Skeletal muscle tissue (tissue), 4 donors: ENCODE data around the gene CUTC. TPM values are rescaled to one million over a fixed set of nuclear protein-coding genes. Genes with fewer than 3 reads are reported as not detected.
"Not testable (repeated sequence)": the region's sequence is repeated elsewhere in the genome, so short reads cannot be mapped to it uniquely, and the experiment has no call there.

Source experiments
- H3K27ac ChIP-seq: one replicate; pipeline ENCODE4 v1.7.0; 2013; ENCODE audit warnings: mild to moderate bottlenecking, low read depth, low read length, inconsistent platforms
- H3K27me3 ChIP-seq, 3 donors: one replicate each; pipeline ENCODE4 v1.7.0; 2013; ENCODE audit warnings: low read length in 3 of 3; ENCODE audit not compliant: control insufficient read depth in 3 of 3, insufficient read depth in 3 of 3
- H3K36me3 ChIP-seq, 3 donors: one replicate each; pipeline ENCODE4 v1.7.0; 2013; ENCODE audit warnings: low read length in 3 of 3; ENCODE audit not compliant: control insufficient read depth in 3 of 3, insufficient read depth in 3 of 3
- H3K4me1 ChIP-seq, 3 donors: one replicate each; pipeline ENCODE4 v1.7.0; 2013; ENCODE audit warnings: low read length in 3 of 3, mild to moderate bottlenecking in 3 of 3; ENCODE audit not compliant: control insufficient read depth in 3 of 3, insufficient read depth in 3 of 3
- H3K4me3 ChIP-seq, 3 donors: one replicate each; pipeline ENCODE4 v1.7.0; 2013; ENCODE audit warnings: low read length in 3 of 3
- H3K9ac ChIP-seq, 3 donors: one replicate each; pipeline ENCODE4 v1.7.0; 2013; ENCODE audit warnings: low read length in 3 of 3, mild to moderate bottlenecking in 3 of 3, moderate library complexity in 2 of 3, low read depth in 1 of 3
- H3K9me3 ChIP-seq, 3 donors: one replicate each; pipeline ENCODE4 v1.7.0; 2013; ENCODE audit warnings: low read length in 3 of 3; ENCODE audit not compliant: control insufficient read depth in 3 of 3
- total RNA-seq: library from RNA; depleted of rRNA; stranded (reverse); fragments of >200 nt; gene quantifications from one replicate; pipeline ENCODE4 v1.2.3, GENCODE V29; 2014
- donor health status: Osteomylitis.

CUTC gene
- total RNA-seq, 1 donor from 2014 or later = 19.3 TPM

DNA sequence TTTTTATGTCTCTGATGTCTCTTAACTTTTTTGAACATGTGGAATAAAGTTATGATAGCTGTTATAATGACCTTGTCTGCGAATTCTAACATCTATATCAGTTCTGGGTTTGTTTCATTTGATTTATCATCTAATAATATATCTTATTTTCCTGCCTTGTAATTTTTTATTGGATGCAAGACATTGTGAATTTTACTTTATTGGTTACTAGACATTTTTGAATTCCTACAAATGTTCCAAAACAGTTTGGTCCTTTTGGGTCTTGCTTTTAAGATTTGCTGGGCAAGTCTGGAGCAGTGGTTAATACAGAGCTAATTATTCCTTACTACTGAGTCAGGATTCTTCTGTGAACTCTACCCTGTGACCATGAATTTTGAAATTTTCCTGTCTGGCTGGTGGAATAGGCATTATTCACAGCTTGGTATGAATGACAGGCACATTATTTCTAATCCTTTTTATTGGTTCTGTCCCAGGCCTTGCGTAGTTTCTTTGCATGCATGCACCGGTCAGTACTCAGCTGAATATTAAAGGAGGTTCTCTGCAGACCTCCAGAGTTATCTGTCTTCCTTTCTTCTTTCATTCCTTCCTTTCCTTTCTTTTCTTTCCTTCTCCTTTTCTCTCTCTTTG is 9.0 kb downstream of the CUTC start:
- Histone ChIP-seq H3K36me3 (peaks cover 41 to 61% (median 46%) of the 10 kb centered on the region in 3 donors), H3K27ac (peak overlapping the region; percentile 88), H3K27me3 (no peaks in the 10 kb centered on the region), H3K9me3 (peaks cover 0 to 2% (median 0%) of the 10 kb centered on the region in 3 donors), H3K4me3 (peak overlapping the region in 2 of 3 donors; percentile 4 to 21), H3K4me1 (peaks cover 28 to 35% (median 30%) of the 10 kb centered on the region in 3 donors), H3K9ac (peak overlapping the region in 2 of 3 donors; percentile 25)

DNA sequence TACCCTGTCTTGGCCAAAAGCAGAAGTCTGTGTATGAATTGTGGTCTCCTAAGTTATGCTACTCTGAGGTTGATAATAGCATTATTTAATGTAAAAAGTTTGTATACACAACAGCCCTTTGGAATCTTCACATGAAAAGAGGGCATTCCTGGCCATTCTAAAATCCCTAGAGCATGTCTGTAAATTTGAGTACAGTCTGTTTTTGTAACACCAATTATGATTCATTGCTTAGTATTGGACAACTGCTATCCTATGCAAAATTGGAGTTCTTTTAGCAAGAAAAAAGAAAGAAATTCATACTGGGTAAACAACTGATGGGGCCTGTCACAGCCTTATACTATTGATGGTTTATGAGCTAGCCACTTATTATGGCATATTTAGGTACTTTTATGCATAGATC is 10.2 kb downstream of the CUTC start:
- peaks cover 0 to 2% (median 0%) of the 10 kb centered on the region in 3 donors for H3K9me3 ChIP-seq
- H3K9ac ChIP-seq = peak overlapping the region in 1 of 3 donors; percentile 25
- H3K27ac ChIP-seq = peak overlapping the region; percentile 88
- H3K36me3 ChIP-seq = peaks cover 43 to 64% (median 53%) of the 10 kb centered on the region in 3 donors
- H3K27me3 ChIP-seq = no peaks in the 10 kb centered on the region
- H3K4me1 ChIP-seq = peaks cover 31 to 40% (median 31%) of the 10 kb centered on the region in 3 donors
- H3K4me3 ChIP-seq = peak overlapping the region in 1 of 3 donors; percentile 38

DNA sequence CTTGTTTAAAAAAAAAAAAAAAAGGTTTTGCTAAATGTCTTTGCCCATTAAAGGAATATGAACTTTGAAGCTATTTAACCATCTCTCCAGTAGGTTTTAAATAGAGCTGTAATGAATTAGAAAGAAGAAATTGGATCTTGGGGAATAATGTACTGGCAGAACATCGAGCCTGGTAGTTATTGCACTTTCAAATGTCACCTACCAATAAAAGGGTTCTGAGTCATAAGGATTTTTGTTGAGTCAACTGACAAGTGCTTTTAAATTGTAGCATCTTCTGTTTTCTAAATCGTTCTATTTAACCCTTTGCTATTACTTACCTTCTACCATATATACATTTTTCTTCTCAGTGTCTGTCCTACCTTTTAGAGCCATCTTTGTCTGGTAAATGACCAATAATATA is 10.7 kb downstream of the CUTC start:
- Histone ChIP-seq H3K9me3 (peaks cover 0 to 2% (median 0%) of the 10 kb centered on the region in 3 donors), H3K4me1 (peaks cover 31 to 43% (median 31%) of the 10 kb centered on the region in 3 donors), H3K4me3 (peak overlapping the region in 2 of 3 donors; percentile 24 to 38), H3K27me3 (no peaks in the 10 kb centered on the region), H3K27ac (peak overlapping the region; percentile 88), H3K36me3 (peaks cover 43 to 62% (median 52%) of the 10 kb centered on the region in 3 donors), H3K9ac (peak overlapping the region; percentile 0 to 10 (median 2))

DNA sequence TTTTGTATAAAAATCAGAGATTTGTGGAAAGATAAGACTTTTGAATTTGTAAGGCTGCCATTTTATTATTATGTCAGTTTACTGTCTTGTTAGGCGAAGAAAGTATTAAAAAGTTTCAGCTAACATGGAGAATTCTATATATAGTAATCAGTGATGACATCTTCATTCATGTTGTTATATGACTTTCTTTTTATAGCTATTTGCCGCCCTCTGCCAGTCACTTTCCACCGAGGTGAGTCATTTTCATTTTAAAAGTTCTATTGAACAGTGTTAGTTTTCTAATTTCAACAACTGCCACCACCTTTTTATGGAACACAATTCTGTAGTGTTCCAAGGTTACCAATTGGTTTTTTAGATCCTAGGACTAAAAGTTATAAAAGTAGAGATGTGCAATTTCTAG is 11.8 kb downstream of the CUTC start:
- peak overlapping the region in 1 of 3 donors; percentile 3 for H3K4me3 ChIP-seq
- peaks cover 44 to 64% (median 53%) of the 10 kb centered on the region in 3 donors for H3K36me3 ChIP-seq
- H3K27ac ChIP-seq = peak overlapping the region; percentile 88
- H3K4me1 ChIP-seq = peaks cover 37 to 52% (median 38%) of the 10 kb centered on the region in 3 donors
- H3K9ac ChIP-seq = peak overlapping the region; percentile 25 to 58 (median 47)
- no peaks in the 10 kb centered on the region for H3K27me3 ChIP-seq
- H3K9me3 ChIP-seq = peaks cover 0 to 2% (median 0%) of the 10 kb centered on the region in 3 donors

DNA sequence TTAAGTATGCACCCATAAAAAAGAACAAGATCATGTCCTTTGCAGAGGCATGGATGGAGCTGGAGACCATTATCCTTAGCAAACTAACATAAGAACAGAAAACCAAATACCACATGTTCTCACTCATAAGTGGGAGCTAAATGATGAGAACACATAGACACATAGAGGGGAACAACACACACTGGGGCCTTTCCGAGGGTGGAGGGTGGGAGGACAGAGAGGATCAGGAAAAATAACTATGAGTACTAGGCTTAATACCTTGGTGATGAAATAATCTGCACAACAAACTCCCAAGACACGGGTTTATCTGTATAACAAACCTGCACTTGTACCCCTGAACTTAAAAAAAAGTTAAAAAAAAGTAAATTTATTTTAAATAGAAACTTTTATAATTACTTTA is 14.1 kb downstream of the CUTC start:
- H3K27ac ChIP-seq = not testable (repeated sequence)

DNA sequence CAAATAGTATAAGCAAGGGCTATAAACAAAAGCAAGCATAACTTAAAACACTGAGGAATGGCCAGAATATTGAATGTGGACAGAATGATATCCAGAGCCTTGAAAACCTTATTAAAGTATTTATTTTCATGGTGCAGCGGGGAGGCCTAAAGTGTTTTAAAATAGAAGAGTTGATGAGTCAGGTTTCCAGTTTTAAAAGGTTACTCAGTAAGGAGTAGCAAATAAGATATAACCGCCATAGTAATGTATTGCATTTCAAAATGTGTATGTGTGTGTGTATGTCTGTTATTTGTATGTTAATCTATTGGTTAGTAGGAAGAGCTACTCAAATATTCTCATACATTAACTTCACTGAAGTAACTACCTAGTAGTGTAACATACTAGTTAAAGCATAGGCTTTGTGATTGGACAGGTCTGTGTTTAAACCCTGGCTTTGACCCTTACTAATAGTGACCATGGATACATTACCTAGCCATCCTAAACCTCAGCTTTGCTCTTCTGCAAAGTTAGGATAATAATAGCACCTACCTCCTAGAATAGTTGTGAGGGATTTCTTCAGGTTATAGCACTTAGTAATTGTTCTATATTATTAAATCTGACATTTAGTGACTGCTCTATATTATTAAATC is 16.9 kb downstream of the CUTC start:
- Histone ChIP-seq H3K27me3 (no peaks in the 10 kb centered on the region), H3K9me3 (no peaks in the 10 kb centered on the region), H3K4me1 (peaks cover 20 to 34% (median 23%) of the 10 kb centered on the region in 3 donors), H3K27ac (peak overlapping the region; percentile 89), H3K4me3 (peak overlapping the region; percentile 8 to 43 (median 36)), H3K9ac (peak overlapping the region; percentile 38 to 70 (median 62)), H3K36me3 (peaks cover 39 to 55% (median 52%) of the 10 kb centered on the region in 3 donors)

More for the DNA sequence above, 14.1 kb downstream of the CUTC start:
- not testable (repeated sequence) for H3K27me3 ChIP-seq, H3K9me3 ChIP-seq, H3K4me3 ChIP-seq
- Histone ChIP-seq H3K9ac (peak overlapping the region in 1 of 3 donors; percentile 27), H3K36me3 (peaks cover 41 to 52% (median 46%) of the 10 kb centered on the region in 3 donors), H3K4me1 (peaks cover 39 to 50% (median 40%) of the 10 kb centered on the region in 3 donors)

DNA sequence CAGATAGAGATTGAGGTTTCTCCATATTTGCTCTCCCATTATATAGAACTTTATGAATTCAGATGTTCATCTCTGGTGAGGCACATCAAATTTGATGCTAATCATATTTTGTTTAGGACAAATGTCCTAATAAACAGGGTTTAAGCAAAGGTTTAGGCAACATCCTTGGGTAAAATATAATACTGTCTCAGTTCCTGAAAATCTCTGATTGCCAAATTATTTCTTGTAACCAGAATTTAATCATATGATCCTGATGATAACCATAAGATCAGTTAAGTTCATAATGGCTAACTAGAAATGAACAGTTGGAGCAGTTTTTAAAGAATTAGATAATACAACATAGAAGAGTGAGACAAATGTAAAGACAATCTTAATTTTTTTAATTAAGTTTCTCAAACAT is 18.6 kb downstream of the CUTC start:
- Histone ChIP-seq H3K4me3 (no peak overlapping the region), H3K4me1 (peaks cover 15 to 24% (median 16%) of the 10 kb centered on the region in 3 donors), H3K9me3 (no peaks in the 10 kb centered on the region), H3K27ac (no peak overlapping the region), H3K27me3 (no peaks in the 10 kb centered on the region), H3K36me3 (peaks cover 48 to 65% (median 52%) of the 10 kb centered on the region in 3 donors), H3K9ac (no peak overlapping the region)

DNA sequence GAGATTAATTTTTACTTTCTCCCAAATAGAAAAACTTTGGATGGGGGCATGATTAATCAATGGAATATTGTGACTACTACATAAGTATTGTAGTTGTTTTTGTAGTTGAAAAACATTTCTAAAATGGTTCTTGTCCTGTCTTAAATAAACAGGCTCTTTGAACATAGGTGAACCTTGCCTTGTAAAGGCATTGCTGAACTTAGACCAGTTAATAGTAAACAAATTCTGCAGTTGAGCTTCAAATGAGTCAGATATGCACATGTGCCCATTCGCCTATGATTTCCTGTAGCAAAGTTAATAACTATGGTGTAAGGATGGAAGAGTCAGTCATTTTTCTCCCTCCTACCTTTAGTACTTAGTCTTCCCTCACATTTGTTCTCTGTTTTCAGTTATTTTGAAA is 22.6 kb downstream of the CUTC start:
- no peak overlapping the region for H3K9ac ChIP-seq
- no peaks in the 10 kb centered on the region for H3K9me3 ChIP-seq
- H3K27ac ChIP-seq = no peak overlapping the region
- H3K36me3 ChIP-seq = peaks cover 50 to 77% (median 68%) of the 10 kb centered on the region in 3 donors
- no peak overlapping the region for H3K4me3 ChIP-seq
- H3K27me3 ChIP-seq = no peaks in the 10 kb centered on the region
- H3K4me1 ChIP-seq = no peaks in the 10 kb centered on the region

DNA sequence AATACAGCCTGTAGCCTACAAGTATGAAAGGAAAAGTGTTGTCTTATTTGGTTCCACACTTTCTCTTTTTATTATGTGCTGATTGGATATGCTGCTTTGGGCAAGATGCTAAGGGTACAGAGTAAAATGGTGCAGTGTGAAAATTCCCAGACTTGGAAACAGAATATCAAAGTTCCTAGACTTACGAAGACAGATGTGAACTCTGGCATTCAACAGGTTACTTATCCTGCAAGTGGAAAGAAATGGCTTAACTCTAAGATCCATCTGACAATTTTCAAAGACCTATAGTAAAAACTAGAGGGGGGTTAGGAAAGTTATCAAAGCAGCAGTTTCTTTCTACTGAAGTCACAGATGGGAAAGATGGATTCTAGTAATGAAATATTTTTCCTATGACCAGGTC is 24.1 kb downstream of the CUTC start:
- no peaks in the 10 kb centered on the region for H3K9me3 ChIP-seq
- no peaks in the 10 kb centered on the region for H3K4me1 ChIP-seq
- H3K4me3 ChIP-seq = no peak overlapping the region
- H3K9ac ChIP-seq = no peak overlapping the region
- no peak overlapping the region for H3K27ac ChIP-seq
- peaks cover 50 to 83% (median 66%) of the 10 kb centered on the region in 3 donors for H3K36me3 ChIP-seq
- no peaks in the 10 kb centered on the region for H3K27me3 ChIP-seq
